Trophoblast cell (in vitro differentiated cells and primary cell): ENCODE measurements around the gene PRR22.

Experiments used
- DNase-seq, 2 donors: peaks; one replicate each; pipeline ENCODE4 v3.0.0-alpha.2; 2016
- H2AFZ ChIP-seq: 2 replicates; pipeline ENCODE4 v1.6.1; 2013; ENCODE audit warnings: low read length, moderate library complexity, mild to moderate bottlenecking; ENCODE audit not compliant: insufficient read depth, poor library complexity
- H2AK5ac ChIP-seq: 2 replicates; pipeline ENCODE4 v1.6.1; 2013; ENCODE audit warnings: mild to moderate bottlenecking, low read length
- H2BK120ac ChIP-seq: 2 replicates; pipeline ENCODE4 v1.6.1; 2013; ENCODE audit warnings: low read length, mild to moderate bottlenecking, moderate library complexity; ENCODE audit not compliant: insufficient read depth, poor library complexity
- H2BK12ac ChIP-seq: 2 replicates; pipeline ENCODE4 v1.6.1; 2013; ENCODE audit warnings: mild to moderate bottlenecking, low read length, moderate library complexity
- H2BK5ac ChIP-seq: 2 replicates; pipeline ENCODE4 v1.6.1; 2013; ENCODE audit warnings: low read length, low read depth, moderate library complexity, mild to moderate bottlenecking; ENCODE audit not compliant: poor library complexity
- H3K14ac ChIP-seq: 2 replicates; pipeline ENCODE4 v1.6.1; 2013; ENCODE audit warnings: mild to moderate bottlenecking, low read length
- H3K18ac ChIP-seq: 2 replicates; pipeline ENCODE4 v1.6.1; 2013; ENCODE audit warnings: mild to moderate bottlenecking, low read length
- H3K23ac ChIP-seq: 2 replicates; pipeline ENCODE4 v1.6.1; 2013; ENCODE audit warnings: low read length
- H3K27ac ChIP-seq: 2 replicates; pipeline ENCODE4 v1.5.1; 2013; ENCODE audit warnings: low read depth, mild to moderate bottlenecking, inconsistent platforms, low read length, moderate library complexity
- H3K27me3 ChIP-seq: 2 replicates; pipeline ENCODE4 v1.6.1; 2013; ENCODE audit warnings: inconsistent platforms, mild to moderate bottlenecking, low read length, moderate library complexity; ENCODE audit not compliant: insufficient read depth
- H3K36me3 ChIP-seq, 2 experiments: 1 replicate in 1 of 2; 2 replicates in 1 of 2; pipeline ENCODE4 v1.6.1; 2013; ENCODE audit warnings: low read length in 2 of 2, mild to moderate bottlenecking in 2 of 2, moderate library complexity in 1 of 2; ENCODE audit not compliant: insufficient read depth in 2 of 2, control insufficient read depth in 1 of 2
- H3K4ac ChIP-seq: 2 replicates; pipeline ENCODE4 v1.6.1; 2013; ENCODE audit warnings: low read depth, mild to moderate bottlenecking, low read length, moderate library complexity
- H3K4me1 ChIP-seq, 2 experiments: 1 replicate in 1 of 2; 2 replicates in 1 of 2; pipeline ENCODE4 v1.6.1; 2013; ENCODE audit warnings: low read length in 2 of 2, mild to moderate bottlenecking in 2 of 2, moderate library complexity in 1 of 2; ENCODE audit not compliant: insufficient read depth in 2 of 2, control insufficient read depth in 1 of 2
- H3K4me2 ChIP-seq: 2 replicates; pipeline ENCODE4 v1.6.1; 2013; ENCODE audit warnings: inconsistent platforms, mild to moderate bottlenecking, low read length, moderate library complexity
- H3K4me3 ChIP-seq: 2 replicates; pipeline ENCODE4 v1.5.1; 2013; ENCODE audit warnings: mild to moderate bottlenecking, low read depth, low read length, inconsistent platforms
- H3K79me1 ChIP-seq: one replicate; pipeline ENCODE4 v1.6.1; 2013; ENCODE audit warnings: low read length
- H3K79me2 ChIP-seq: 2 replicates; pipeline ENCODE4 v1.6.1; 2013; ENCODE audit warnings: low read length, mild to moderate bottlenecking; ENCODE audit not compliant: control insufficient read depth, insufficient read depth, poor library complexity
- H3K9ac ChIP-seq: 2 replicates; pipeline ENCODE4 v1.6.1; 2013; ENCODE audit warnings: mild to moderate bottlenecking, low read length
- H3K9me3 ChIP-seq: 2 replicates; pipeline ENCODE4 v1.6.1; 2013; ENCODE audit warnings: low read depth, mild to moderate bottlenecking, control low read depth, inconsistent platforms, low read length; ENCODE audit not compliant: insufficient read depth
- H4K12ac ChIP-seq: 2 replicates; pipeline ENCODE4 v1.6.1; 2013; ENCODE audit warnings: low read depth, mild to moderate bottlenecking, low read length, moderate library complexity
- H4K8ac ChIP-seq: 2 replicates; pipeline ENCODE4 v1.6.1; 2013; ENCODE audit warnings: low read depth, mild to moderate bottlenecking, low read length, moderate library complexity
- H4K91ac ChIP-seq: one replicate; pipeline ENCODE4 v1.6.1; 2013; ENCODE audit warnings: low read depth, mild to moderate bottlenecking, low read length, moderate library complexity
- WGBS: extraction: QIAGEN DNeasy Blood & Tissue Kit; methylation state at CpG from one replicate; pipeline ENCODE4 v1.1.7; 2013; ENCODE audit warnings: missing lambda C conversion rate; ENCODE audit not compliant: insufficient read length, insufficient coverage; ENCODE audit errors: extremely low coverage; 5-methylcytosine and 5-hydroxymethylcytosine counted together

PRR22 gene

DNA sequence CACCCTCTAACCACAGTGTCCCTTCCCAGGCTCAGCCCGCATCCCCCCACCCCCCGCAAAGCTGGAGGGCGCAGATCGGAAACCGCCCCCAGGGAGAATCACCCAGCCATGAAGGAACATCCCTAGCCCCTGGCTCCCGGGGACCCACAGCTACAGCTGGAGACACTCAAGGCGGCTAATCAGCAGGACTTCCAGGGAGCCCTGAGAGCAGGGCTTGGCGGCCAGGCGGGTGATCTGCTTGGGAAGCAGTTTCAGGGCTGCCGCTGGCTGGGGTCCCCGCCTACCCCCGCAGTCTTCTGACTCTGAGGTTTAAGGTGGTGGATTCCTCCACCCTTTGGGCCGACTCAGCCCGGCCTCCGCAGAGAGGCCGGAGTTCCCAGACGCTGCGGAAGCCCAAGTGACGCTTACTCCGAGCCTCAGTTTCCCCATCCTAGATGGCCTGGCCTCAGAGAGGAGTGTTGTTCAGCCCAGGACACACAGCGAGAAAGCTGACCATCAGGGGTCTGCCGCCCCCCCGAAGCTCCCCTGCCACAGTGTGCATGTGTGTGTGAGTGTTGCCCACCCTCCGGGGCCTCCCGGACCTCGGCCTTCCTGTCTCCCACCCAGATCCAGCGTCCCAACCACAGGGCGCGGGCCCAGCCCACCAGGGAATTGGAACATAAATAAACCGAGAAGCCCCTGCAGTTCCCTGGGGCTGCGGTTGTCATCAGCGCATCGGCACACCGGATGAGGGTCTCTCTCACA lies 45.2 kb upstream of the PRR22 start:
- Histone ChIP-seq H2AFZ (peak overlapping the region; percentile 19), H3K9me3 (no peaks in the 10 kb centered on the region), H4K8ac (peak overlapping the region; percentile 74), H3K36me3 (no peaks in the 10 kb centered on the region), H3K27ac (no peak overlapping the region), H2AK5ac (no peak overlapping the region), H3K79me2 (peaks cover 4% of the 10 kb centered on the region), H3K27me3 (no peaks in the 10 kb centered on the region), H2BK120ac (no peak overlapping the region), H3K9ac (no peak overlapping the region), H2BK5ac (peak overlapping the region; percentile 9), H3K4me1 (peaks cover 11 to 17% of the 10 kb centered on the region in 2 experiments), H3K18ac (peak overlapping the region; percentile 30), H3K4me2 (peak overlapping the region; percentile 71), H3K14ac (peak overlapping the region; percentile 30), H3K23ac (no peak overlapping the region), H4K12ac (peak overlapping the region; percentile 46), H4K91ac (peak overlapping the region; percentile 51), H3K79me1 (peaks cover 15% of the 10 kb centered on the region), H3K4me3 (no peak overlapping the region), H3K4ac (no peak overlapping the region), H2BK12ac (peak overlapping the region; percentile 42)
- no CpG with 5 or more reads among the region's 34 CpGs for WGBS
- DNase-seq: no peak

GRCh38 chr19:5828661-5829566 lies 44.4 kb upstream of the PRR22 start:
- Histone ChIP-seq H2BK5ac (peak overlapping the region; percentile 71), H3K4me1 (peaks cover 11 to 17% of the 10 kb centered on the region in 2 experiments), H2AFZ (peak overlapping the region; percentile 81), H4K91ac (peak overlapping the region; percentile 91), H3K27ac (peak overlapping the region; percentile 75), H2AK5ac (peak overlapping the region; percentile 91), H3K27me3 (no peaks in the 10 kb centered on the region), H3K36me3 (no peaks in the 10 kb centered on the region), H3K18ac (peak overlapping the region; percentile 89), H3K23ac (no peak overlapping the region), H3K79me2 (peaks cover 4% of the 10 kb centered on the region), H4K8ac (peak overlapping the region; percentile 86), H2BK120ac (peak overlapping the region; percentile 79), H3K4ac (peak overlapping the region; percentile 56), H3K9ac (peak overlapping the region; percentile 88), H3K9me3 (peaks cover 1% of the 10 kb centered on the region), H3K4me2 (peak overlapping the region; percentile 71), H4K12ac (peak overlapping the region; percentile 87), H2BK12ac (peak overlapping the region; percentile 42), H3K14ac (peak overlapping the region; percentile 89), H3K4me3 (peak overlapping the region; percentile 77), H3K79me1 (peaks cover 15% of the 10 kb centered on the region)
- no peak for DNase-seq
- no CpG with 5 or more reads among the region's 47 CpGs for WGBS

DNA sequence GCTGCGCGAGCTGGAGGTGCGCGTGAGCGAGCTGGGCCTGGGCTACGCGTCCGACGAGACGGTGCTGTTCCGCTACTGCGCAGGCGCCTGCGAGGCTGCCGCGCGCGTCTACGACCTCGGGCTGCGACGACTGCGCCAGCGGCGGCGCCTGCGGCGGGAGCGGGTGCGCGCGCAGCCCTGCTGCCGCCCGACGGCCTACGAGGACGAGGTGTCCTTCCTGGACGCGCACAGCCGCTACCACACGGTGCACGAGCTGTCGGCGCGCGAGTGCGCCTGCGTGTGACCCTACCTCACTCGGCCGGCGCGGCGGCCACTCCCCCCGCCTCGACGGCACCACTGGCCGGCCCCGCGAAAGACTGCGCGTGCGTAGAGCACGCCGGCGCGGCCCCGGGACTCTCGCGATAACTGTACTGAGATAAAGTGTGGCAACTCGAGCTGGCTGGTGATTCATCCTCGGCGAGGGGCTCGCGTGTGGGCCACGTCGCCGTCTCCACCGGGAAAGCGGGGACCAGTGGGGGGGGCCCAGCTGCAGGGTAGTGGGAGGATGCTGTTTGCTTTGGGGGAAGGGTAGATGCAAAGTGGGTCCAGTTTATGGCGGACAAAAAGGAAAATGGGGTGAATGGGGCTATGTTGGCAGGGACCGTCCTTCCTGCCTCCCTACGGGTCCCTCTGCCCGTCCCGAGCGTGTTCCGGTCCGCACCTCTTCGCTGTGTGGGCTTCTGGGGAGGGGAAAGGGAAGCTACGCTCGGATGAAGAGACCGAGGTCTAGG lies 43.5 kb upstream of the PRR22 start:
- H2AK5ac ChIP-seq: peak overlapping the region; percentile 91
- peak overlapping the region; percentile 89 for H3K14ac ChIP-seq
- peaks cover 2% of the 10 kb centered on the region for H3K9me3 ChIP-seq
- peak overlapping the region; percentile 79 for H2BK120ac ChIP-seq
- peak overlapping the region; percentile 71 for H2BK5ac ChIP-seq
- H3K9ac ChIP-seq: peak overlapping the region; percentile 88
- H3K4ac ChIP-seq: peak overlapping the region; percentile 56
- peak overlapping the region; percentile 89 for H3K18ac ChIP-seq
- peaks cover 15% of the 10 kb centered on the region for H3K79me1 ChIP-seq
- H3K27ac ChIP-seq: peak overlapping the region; percentile 75
- H3K4me2 ChIP-seq: peak overlapping the region; percentile 71
- peaks cover 4% of the 10 kb centered on the region for H3K79me2 ChIP-seq
- H3K4me1 ChIP-seq: peaks cover 11 to 17% of the 10 kb centered on the region in 2 experiments
- H2AFZ ChIP-seq: peak overlapping the region; percentile 33
- no peaks in the 10 kb centered on the region for H3K27me3 ChIP-seq
- peak; percentile 83 to 85 for DNase-seq
- H3K23ac ChIP-seq: no peak overlapping the region
- H2BK12ac ChIP-seq: peak overlapping the region; percentile 2
- H3K4me3 ChIP-seq: peak overlapping the region; percentile 77
- WGBS: no CpG with 5 or more reads among the region's 91 CpGs
- peak overlapping the region; percentile 86 for H4K8ac ChIP-seq
- H4K12ac ChIP-seq: peak overlapping the region; percentile 87
- no peaks in the 10 kb centered on the region for H3K36me3 ChIP-seq
- peak overlapping the region; percentile 91 for H4K91ac ChIP-seq
